GM18520 (cell line): ENCODE data around the gene SYTL2.

Experiments used
- ATAC-seq: cut with Tn5 transposase; IDR thresholded peaks from one replicate; pipeline ENCODE4 v1.9.1; 2021; ENCODE audit not compliant: unreplicated experiment

The SYTL2 gene

GRCh38 chr11:85766721-85767161 lies 44.2 kb downstream of the SYTL2 start:
- no peak for ATAC-seq

GRCh38 chr11:85764796-85765195 lies 46.1 kb downstream of the SYTL2 start:
- no peak for ATAC-seq

DNA sequence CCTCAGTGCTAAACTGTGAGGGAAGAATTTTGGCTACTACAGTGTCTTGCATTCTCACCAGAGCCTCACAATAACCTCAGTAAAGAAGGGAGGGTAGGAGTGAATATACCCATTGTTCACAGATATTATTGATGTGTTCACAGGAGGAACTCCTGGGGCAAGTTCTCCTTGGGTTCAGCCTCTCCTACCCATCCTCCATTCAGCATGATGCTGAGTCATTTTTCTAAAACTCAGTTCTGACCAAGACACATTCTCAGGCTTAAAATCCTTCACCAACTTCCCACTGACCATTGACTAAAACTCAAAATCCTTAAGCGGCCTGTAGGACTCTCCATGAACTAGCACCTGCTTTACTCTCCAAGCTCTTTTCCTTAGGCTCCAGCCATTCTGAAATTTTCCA lies 48.7 kb downstream of the SYTL2 start:
- ATAC-seq = no peak

DNA sequence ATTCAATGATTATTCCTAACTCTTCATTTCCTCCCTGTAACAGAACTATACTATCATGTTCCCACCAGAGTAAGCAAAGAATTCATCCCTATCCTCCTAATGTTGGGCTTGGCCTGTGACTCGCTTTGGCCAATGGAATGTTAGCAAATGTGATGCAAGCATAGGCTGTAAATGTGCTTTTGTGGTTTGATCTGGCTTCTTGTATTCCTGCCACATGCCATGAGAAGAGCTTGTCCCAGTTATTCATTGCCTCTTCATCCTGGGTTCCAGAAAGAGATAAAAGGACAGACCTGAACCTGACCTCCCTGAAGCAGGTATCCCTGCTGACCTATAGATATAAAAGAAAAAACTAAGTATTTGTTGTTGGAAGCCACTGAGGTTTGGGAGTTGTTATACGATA lies 51.0 kb downstream of the SYTL2 start:
- no peak for ATAC-seq

- ATAC-seq = no peak
These were observed 52.4 kb downstream of the SYTL2 start for GRCh38 chr11:85758480-85759039.

DNA sequence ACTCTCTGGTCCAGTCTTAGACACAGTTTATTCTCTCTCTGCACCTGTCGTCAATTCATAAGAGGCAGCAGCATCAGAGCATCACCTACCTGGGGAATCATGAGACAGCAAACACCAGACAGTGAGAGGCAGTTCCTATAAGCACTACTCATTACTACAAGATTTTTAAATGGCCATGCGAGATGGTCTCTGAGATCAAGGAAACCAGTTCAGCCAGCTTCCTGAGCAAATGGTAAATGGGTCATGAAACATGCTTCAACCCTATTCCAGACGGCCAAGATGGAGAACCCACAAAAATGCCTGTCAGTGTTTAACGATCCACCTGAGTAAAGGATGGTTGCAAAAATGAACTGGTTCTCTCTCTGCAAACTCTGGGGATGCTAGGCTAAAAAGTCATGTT lies 52.9 kb downstream of the SYTL2 start:
- ATAC-seq = no peak

DNA sequence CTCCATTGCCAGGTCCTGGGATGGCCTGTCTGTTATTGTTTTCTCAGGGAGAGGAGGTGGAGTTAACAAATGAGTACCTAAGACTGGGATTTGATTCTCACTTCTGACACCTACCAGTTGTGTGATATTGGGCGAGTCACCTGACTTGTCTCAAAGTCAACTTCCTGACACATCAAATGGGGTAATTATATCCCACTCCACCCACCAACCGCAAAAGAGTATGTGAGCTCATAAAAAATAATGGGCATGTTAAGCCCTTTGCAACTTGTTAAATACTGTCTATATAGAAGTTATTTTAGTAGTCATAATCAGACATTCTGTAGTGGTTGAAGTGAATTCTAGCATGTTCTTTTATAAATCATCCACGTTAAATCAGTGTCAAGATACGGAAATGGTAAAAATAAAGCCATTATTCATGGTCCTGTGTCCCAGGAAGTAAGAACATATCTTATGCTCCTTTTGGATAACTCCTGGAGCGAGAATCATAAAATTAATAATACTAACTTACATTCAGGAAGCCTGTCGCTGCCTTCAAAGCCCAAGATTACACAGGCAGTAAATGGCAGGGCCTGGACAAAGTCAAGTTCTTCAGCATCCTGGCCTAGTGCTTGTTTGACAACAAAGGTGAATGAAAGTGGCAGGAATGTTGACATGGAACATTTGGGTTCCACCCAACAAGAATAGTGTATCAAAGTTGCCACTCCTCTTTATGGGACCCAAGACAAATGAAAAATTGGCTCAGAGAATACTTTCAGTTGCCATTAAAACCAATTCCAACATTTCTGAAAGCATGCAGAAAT lies 54.3 kb downstream of the SYTL2 start:
- ATAC-seq = no peak

DNA sequence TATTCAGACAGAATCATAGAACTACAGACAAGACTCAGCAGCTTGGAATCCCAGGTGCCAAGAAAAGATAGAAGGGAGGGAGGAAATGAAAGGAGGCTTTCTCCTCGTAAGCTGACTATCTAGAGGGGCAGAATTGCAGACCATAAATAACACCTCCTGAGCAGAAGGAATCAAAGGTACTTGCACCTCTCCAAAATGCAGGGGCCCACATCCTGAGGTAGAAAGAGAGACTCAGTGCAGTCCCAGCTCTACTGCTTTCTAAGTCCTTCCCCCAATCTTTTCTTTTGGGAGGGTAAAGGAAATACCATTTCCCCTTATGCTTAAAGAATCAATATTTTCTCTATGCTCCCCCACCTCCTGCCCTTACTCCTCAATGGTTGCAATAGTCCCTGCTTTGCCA lies 55.2 kb downstream of the SYTL2 start:
- ATAC-seq = no peak

DNA sequence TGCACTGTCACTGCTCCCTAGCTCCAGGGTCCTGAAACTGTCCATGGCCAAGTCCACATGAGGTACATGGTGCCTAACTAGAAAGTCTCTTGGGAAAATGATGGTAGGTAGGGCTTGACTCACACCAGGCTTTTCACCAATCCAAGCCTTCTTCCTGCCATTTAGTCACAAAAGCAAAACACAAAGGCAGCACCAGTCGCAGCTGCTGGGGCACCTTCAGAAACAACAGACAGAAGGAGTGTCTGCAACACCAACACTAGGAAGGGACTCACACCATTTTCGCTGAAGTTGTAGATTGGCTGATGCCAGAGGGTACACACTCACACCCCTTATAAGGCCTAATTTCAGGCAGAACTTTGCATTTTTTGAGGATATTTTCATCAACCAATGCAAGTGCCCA lies 55.7 kb downstream of the SYTL2 start:
- ATAC-seq = no peak

DNA sequence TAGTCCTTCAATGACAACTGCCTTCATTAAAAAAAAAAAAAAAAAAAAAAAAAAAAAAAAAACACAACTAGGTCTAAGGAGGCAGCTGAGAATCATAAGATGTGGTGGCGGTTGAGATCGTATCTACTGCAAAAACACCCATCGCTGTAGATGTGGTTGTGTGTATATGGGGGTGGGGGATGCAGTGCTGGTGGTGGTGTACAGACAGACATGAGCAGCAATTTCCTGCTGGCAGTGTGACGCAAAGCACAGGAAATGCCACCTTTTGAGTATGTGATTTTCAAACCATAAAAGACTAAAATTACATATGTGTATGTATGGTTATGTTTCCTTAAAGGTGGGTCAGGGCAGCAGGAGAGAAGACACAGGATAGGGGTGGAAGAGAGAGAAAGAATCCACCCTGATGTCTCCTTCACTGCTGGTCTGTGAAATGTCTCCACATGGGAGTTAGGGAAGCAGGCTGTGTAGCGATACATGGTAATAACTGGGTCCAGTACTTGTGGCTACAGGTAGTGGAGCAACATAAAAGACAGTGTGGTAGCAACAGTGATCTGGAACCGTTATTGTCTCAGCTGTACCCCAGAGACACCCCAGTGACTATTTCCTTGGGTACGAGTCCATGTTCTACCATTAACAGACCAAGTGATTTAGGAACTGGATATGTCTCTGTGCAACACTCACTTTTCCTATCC lies 57.9 kb downstream of the SYTL2 start:
- ATAC-seq = no peak

DNA sequence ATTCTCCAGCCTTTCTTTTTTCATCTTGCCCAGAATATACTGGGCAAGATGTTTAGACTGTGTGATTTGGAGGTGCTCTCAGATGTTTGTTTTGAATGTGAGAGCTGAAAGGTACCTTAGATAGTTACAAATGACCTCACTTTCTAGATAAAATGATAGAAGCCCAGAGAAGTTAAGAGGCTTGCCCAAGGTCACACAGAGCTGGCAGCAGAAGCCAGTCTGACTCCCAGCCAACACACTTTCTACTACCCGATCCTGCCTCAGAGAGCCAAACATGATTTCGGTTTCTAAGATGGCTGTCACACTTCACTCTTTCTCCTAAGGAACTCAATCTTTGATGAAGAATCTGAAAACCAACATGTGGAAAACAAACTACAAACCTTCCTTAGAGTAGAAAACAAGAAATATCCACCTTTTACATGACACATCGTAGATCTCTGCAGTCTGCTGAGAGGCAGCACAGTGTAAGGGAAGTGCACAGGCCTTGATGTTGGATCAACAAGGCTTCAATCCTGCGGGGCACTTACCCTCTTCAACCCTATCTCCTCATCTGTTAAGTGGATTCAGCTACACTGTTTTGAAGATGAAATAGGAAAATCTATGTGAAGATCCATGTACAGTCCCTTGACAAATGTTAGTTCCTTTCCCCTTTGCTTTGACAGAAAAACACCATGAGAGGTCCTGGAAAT lies 58.6 kb downstream of the SYTL2 start:
- no peak for ATAC-seq

DNA sequence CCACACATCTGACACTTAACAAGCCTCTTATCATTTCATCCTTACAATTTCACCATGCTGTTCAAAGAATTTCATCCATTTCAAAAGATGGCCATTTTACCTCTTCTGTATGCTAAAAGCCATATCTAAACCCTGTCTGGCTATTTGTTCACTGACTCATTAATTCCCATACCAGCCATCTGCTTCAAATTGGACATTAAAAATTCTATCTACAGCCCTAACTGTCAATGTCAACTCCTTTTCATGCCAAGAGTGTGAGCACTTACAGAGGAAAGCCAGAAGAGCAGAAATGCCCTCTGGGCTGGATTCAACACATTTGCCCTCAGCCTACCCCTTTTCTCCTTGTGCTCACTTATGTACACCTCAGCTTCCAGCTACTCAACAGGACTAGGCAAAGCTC lies 59.2 kb downstream of the SYTL2 start:
- no peak for ATAC-seq

- no peak for ATAC-seq
These were observed 60.3 kb downstream of the SYTL2 start for GRCh38 chr11:85750646-85751045.

GRCh38 chr11:85749884-85750283 lies 61.1 kb downstream of the SYTL2 start:
- ATAC-seq = no peak

DNA sequence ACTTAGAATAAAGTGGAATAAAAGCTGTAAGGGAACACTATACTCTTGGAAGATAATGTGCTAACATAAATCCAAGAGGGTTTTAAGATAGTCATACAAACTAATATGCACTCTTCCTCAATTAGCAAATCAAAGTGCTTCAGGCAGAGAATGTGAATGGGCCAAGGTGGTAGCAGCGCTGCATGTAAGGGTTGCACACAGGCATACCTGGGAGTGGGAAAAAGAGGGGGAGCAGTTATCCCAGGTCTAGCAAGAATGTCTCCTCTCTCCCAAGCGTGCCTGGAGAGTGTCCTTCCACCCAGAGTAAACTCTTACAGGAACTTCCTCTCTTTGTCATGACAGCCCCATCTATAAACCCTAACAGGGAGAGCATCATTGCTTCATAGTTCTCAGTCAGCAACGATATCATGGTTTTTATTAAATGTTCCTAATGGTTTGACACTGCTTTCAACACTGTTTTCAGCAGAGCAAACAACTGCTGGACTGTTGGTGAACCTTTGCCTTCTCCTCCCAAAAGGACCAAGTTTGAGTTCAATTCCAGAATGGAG lies 61.6 kb downstream of the SYTL2 start:
- no peak for ATAC-seq

- ATAC-seq = no peak
These were observed 62.5 kb downstream of the SYTL2 start for GRCh38 chr11:85748455-85748891.

- ATAC-seq = no peak
These were observed 64.3 kb downstream of the SYTL2 start for GRCh38 chr11:85746670-85747069.

- ATAC-seq = no peak
These were observed 65.3 kb downstream of the SYTL2 start for GRCh38 chr11:85745626-85746025.

GRCh38 chr11:85742873-85743275 lies 68.1 kb downstream of the SYTL2 start:
- ATAC-seq = no peak

- ATAC-seq = no peak
These were observed 68.6 kb downstream of the SYTL2 start for GRCh38 chr11:85742348-85742747.
